WERI-Rb-1 (cell line): ENCODE results near the gene DCDC2C.

Experiments
- DNase-seq: peaks from one replicate; pipeline ENCODE4 v3.0.0-alpha.2; 2020
- H3K27ac ChIP-seq: fragments of 250-450 bp; sonication (Bioruptor Pico); 2 replicates; pipeline ENCODE4 v1.5.1; 2020; ENCODE audit warnings: mild to moderate bottlenecking, moderate library complexity
- H3K27me3 ChIP-seq: fragments of 250-450 bp; sonication (Bioruptor Pico); 2 replicates; pipeline ENCODE4 v1.5.1; 2021; ENCODE audit warnings: mild to moderate bottlenecking, low read depth, moderate library complexity; ENCODE audit not compliant: insufficient read depth, severe bottlenecking
- H3K36me3 ChIP-seq: fragments of 250-450 bp; sonication (Bioruptor Pico); 2 replicates; pipeline ENCODE4 v1.5.1; 2020; ENCODE audit warnings: mild to moderate bottlenecking, moderate library complexity
- H3K4me3 ChIP-seq: 2 replicates; pipeline ENCODE4 v1.5.1; 2011; ENCODE audit warnings: low read depth, mild to moderate bottlenecking, control low read depth, low read length
- H3K9me3 ChIP-seq: fragments of 250-450 bp; sonication (Bioruptor Pico); 2 replicates; pipeline ENCODE4 v1.5.1; 2021; ENCODE audit warnings: mild to moderate bottlenecking, moderate library complexity; ENCODE audit not compliant: severe bottlenecking
- CTCF ChIP-seq: IDR thresholded peaks from 2 replicates; pipeline ENCODE4 v1.5.1; 2011; ENCODE audit warnings: low read depth, mild to moderate bottlenecking, control low read depth, inconsistent platforms, low read length

Gene DCDC2C

DNA sequence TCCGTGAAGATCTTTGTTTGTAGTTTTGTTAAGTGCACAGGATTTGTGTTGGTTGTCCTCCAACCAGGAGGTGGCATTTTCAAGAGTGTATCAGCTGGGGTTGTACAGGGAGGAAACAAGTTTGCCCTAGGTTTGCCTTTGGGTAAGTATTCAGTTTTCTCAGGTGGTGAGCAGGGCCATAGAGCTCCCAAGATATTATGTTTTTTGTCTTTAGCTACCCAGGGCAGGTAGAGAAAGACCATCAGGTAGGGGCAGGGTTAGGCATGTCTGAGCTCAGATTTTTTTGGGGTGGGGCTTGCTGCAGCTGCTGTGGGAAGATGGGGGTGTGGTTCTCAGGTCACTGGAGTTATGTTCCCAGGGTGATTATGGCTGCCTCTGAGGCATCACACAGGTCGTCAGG is 191.6 kb downstream of the DCDC2C start:
- Histone ChIP-seq H3K27me3 (no peaks in the 10 kb centered on the region), H3K27ac (no peak overlapping the region), H3K36me3 (no peaks in the 10 kb centered on the region), H3K4me3 (no peak overlapping the region), H3K9me3 (no peaks in the 10 kb centered on the region)
- no peak for DNase-seq
- no peak for TF ChIP-seq CTCF
